ENCODE data around the gene ZIC4. TPM values are rescaled to one million over a fixed set of nuclear protein-coding genes. Genes with fewer than 3 reads are reported as not detected.
A peak's percentile ranks its signal among the peaks of the same experiment; 100 is the strongest.

ZIC4 gene
- total and polyA plus RNA-seq, 10 of the 15 experiments (the other 5 are each of a cell fraction or from before 2014, with no cell fraction given), result not detected

GRCh38 chr3:147412917-147413685 is 6.8 kb upstream of the ZIC4 start:
- ChIA-PET CTCF (no interaction called here), RAD21 (ENCODE audit: unreplicated experiment) (no interaction called here), POLR2A (no interaction called here), SMC1A (ENCODE audit: uncharacterized antibody, unreplicated experiment) (no interaction called here)
- peaks cover 2% of the 10 kb centered on the region; the same call in 2 of the 3 replicates for H3K9me3 ChIP-seq (replicated peaks; ENCODE audit: control insufficient read depth, insufficient read depth, low read length)
- WGBS (ENCODE audit: insufficient coverage, insufficient replicate concordance, low lambda C conversion rate, missing lambda C conversion rate), result 36% methylated on average over 32 of the region's 37 CpGs
- no peak overlapping the region for H3K9ac ChIP-seq (ENCODE audit: control insufficient read depth, insufficient read depth, low read length)
- no peaks in the 10 kb centered on the region for H3K36me3 ChIP-seq (ENCODE audit: control insufficient read depth in 2 of 2, insufficient read depth in 2 of 2, low read length in 1 of 2)
- FAIRE-seq (no peak), DNase-seq (ENCODE audit: low read depth, low spot score) (no peak), ATAC-seq (no peak)
- H3K27me3 ChIP-seq (replicated peaks in 1 of 2; ENCODE audit: control insufficient read depth in 2 of 2, insufficient read depth in 2 of 2, low read length in 1 of 2), result peaks cover 6 to 20% of the 10 kb centered on the region in 2 experiments
- no peaks in the 10 kb centered on the region for H3K79me2 ChIP-seq (ENCODE audit: control insufficient read depth, insufficient read depth, low read length)
- no peak for TF ChIP-seq CEBPZ (IDR thresholded peaks at IDR 0.05; ENCODE audit: low read depth, low read length)
- no peak for TF ChIP-seq FOS (IDR thresholded peaks at IDR 0.05; ENCODE audit: borderline replicate concordance, extremely low read depth, insufficient read length)
- 0 out of 2 replicates have a peak, but pooled peaks have one; percentile 28 for TF ChIP-seq BMI1 (IDR thresholded peaks at IDR 0.05; ENCODE audit: borderline replicate concordance)
- TF ChIP-seq NRF1 (conservative IDR thresholded peaks at IDR 0.05; ENCODE audit: low read depth, low read length), result no peak
- no peak for TF ChIP-seq TBL1XR1 (IDR thresholded peaks at IDR 0.05; ENCODE audit: low read depth, low read length)
- H3K4me2 ChIP-seq (ENCODE audit: control insufficient read depth, insufficient read depth), result 0 out of 2 replicates have a peak overlapping the region, but pooled peaks have one; percentile 43
- intact Hi-C loops (cut with micrococcal nuclease; ENCODE audit: unreplicated experiment), result no loop called here
- no peak overlapping the region for H3K27ac ChIP-seq (ENCODE audit: control insufficient read depth, insufficient read depth)
- H4K20me1 ChIP-seq (ENCODE audit: control insufficient read depth, insufficient read depth), result no peaks in the 10 kb centered on the region
- H2AFZ ChIP-seq (ENCODE audit: control insufficient read depth, low read depth, low read length), result no peak overlapping the region
- in situ Hi-C loops (cut with MboI), result no loop called here
- no TSS peak for BruUV-seq (replicated peaks)
- peak overlapping the region; percentile 41; the same call in 1 of the 2 replicates for H3K4me3 ChIP-seq
- no peaks in the 10 kb centered on the region for H3K4me1 ChIP-seq (ENCODE audit: control insufficient read depth, insufficient read depth, low read length)

Data from GM12878 (cell line).